HCT116 (cell line): ENCODE measurements around the gene CERS5. TPM values are rescaled to one million over a fixed set of nuclear protein-coding genes. Genes with fewer than 3 reads are reported as not detected.
A peak's percentile ranks its signal among the peaks of the same experiment; 100 is the strongest.

ENCODE experiments used
- ATAC-seq: fragments of 200-7000 bp; cut with Tn5 transposase; 2 replicates; pipeline ENCODE4 v1.9.1; 2020; ENCODE audit warnings: mild to moderate bottlenecking, moderate library complexity
- BruUV-seq: library from RNA; stranded (reverse); fragments of 400-500 nt; replicated peaks from 2 replicates; lab custom pipeline; 2021; lab: Mats Ljungman, UMichigan
- CTCF ChIA-PET: fragments of 300-600 bp; sonication (Branson Sonifier 250); formaldehyde crosslinking; loops from one replicate; lab custom pipeline; 2021; ENCODE audit warnings: antibody characterized with exemption; lab: Charles Lee
- POLR2A ChIA-PET: fragments of 300-600, 350-600 bp; sonication (Branson Sonifier 250); formaldehyde crosslinking; loops from one replicate; lab custom pipeline; 2021; ENCODE audit warnings: antibody characterized with exemption; lab: Charles Lee
- RAD21 ChIA-PET, 2 experiments: fragments of 300-600 bp; sonication (Branson Sonifier 250); formaldehyde crosslinking; loops; one replicate each; lab custom pipeline; 2023; ENCODE audit warnings: low total read pairs in 2 of 2; ENCODE audit not compliant: uncharacterized antibody in 2 of 2, unreplicated experiment in 2 of 2, low non-redundant PET in 1 of 2; lab: Charles Lee
- DNase-seq: peaks from one replicate; pipeline ENCODE4 v3.0.0-alpha.2; 2010; ENCODE audit warnings: low read depth, low spot score
- H2AFZ ChIP-seq: fragments of 200-600 bp; shearing (Covaris generic), sonication (generic); 2 replicates; pipeline ENCODE4 v1.6.1; 2017; ENCODE audit warnings: low read depth, mixed run types, mixed read lengths, antibody characterized with exemption, low read length; ENCODE audit not compliant: poor library complexity, severe bottlenecking
- H3K27ac ChIP-seq: 2 replicates; pipeline ENCODE4 v1.5.1; 2012; ENCODE audit warnings: low read depth, low read length
- H3K27me3 ChIP-seq: fragments of 200-600 bp; sonication (generic); 2 replicates; pipeline ENCODE4 v1.6.1; 2016; ENCODE audit warnings: mixed run types, low read length, mixed read lengths; ENCODE audit not compliant: insufficient read depth
- H3K36me3 ChIP-seq, 2 experiments: fragments of 200-500 bp in 1 of 2; fragments of 200-600 bp in 1 of 2; sonication (Bioruptor generic) in 1 of 2; sonication (generic) in 1 of 2; 2 replicates each; pipeline versions ENCODE4 v1.5.1 to v1.6.1; 2014 to 2016; ENCODE audit warnings: low read length in 2 of 2, inconsistent platforms in 1 of 2, mixed read lengths in 1 of 2, mixed run types in 1 of 2; ENCODE audit not compliant: insufficient read depth in 2 of 2, control insufficient read depth in 1 of 2
- H3K4me1 ChIP-seq, 2 experiments: fragments of 200-600 bp in 1 of 2; sonication (generic) in 1 of 2; 2 replicates each; pipeline versions ENCODE4 v1.5.1 to v1.6.1; 2012 to 2017; ENCODE audit warnings: low read length in 2 of 2, inconsistent platforms in 1 of 2, mild to moderate bottlenecking in 1 of 2, mixed read lengths in 1 of 2, mixed run types in 1 of 2, moderate library complexity in 1 of 2; ENCODE audit not compliant: insufficient read depth in 2 of 2, control insufficient read depth in 1 of 2
- H3K4me2 ChIP-seq: fragments of 200-600 bp; sonication (generic); 2 replicates; pipeline ENCODE4 v1.6.1; 2017; ENCODE audit warnings: mixed run types, low read length, mixed read lengths
- H3K4me3 ChIP-seq, 2 experiments: fragments of 200-600 bp in 1 of 2; sonication (generic) in 1 of 2; replicated peaks in 1 of 2; 2 replicates each; pipeline ENCODE4 v1.5.1; 2011 to 2016; ENCODE audit warnings: low read length in 2 of 2, control low read depth in 1 of 2, low read depth in 1 of 2, mild to moderate bottlenecking in 1 of 2, mixed read lengths in 1 of 2, mixed run types in 1 of 2
- H3K79me2 ChIP-seq: fragments of 200-600 bp; sonication (generic); 2 replicates; pipeline ENCODE4 v1.6.1; 2017; ENCODE audit warnings: mild to moderate bottlenecking, mixed run types, low read length, moderate library complexity, mixed read lengths; ENCODE audit not compliant: insufficient read depth
- H3K9ac ChIP-seq: fragments of 200-600 bp; sonication (generic); 2 replicates; pipeline ENCODE4 v1.6.1; 2016; ENCODE audit warnings: low read length, mixed read lengths
- H3K9me2 ChIP-seq: fragments of 200-600 bp; sonication (generic), shearing (Covaris generic); 2 replicates; pipeline ENCODE4 v1.6.1; 2017; ENCODE audit warnings: mixed run types, mild to moderate bottlenecking, moderate library complexity; ENCODE audit not compliant: insufficient read depth
- H3K9me3 ChIP-seq, 2 experiments: fragments of 200-500 bp in 1 of 2; fragments of 200-600 bp in 1 of 2; sonication (Bioruptor generic) in 1 of 2; sonication (generic) in 1 of 2; 2 replicates each; pipeline ENCODE4 v1.6.1; 2014 to 2017; ENCODE audit warnings: low read length in 2 of 2, mixed read lengths in 2 of 2, inconsistent platforms in 1 of 2, low read depth in 1 of 2, mild to moderate bottlenecking in 1 of 2, mixed run types in 1 of 2, moderate library complexity in 1 of 2; ENCODE audit not compliant: control insufficient read depth in 1 of 2, insufficient read depth in 1 of 2
- H4K20me1 ChIP-seq: fragments of 200-600 bp; sonication (generic), shearing (Covaris generic); 2 replicates; pipeline ENCODE4 v1.6.1; 2017; ENCODE audit warnings: mixed run types, mild to moderate bottlenecking, moderate library complexity; ENCODE audit not compliant: insufficient read depth
- CTCF ChIP-seq, 3 experiments: fragments of 200-600 bp in 1 of 3; sonication (generic) in 1 of 3; IDR thresholded peaks in 2 of 3; conservative IDR thresholded peaks in 1 of 3; 2 replicates each; pipeline ENCODE4 v1.5.1; 2012 to 2017; ENCODE audit warnings: low read depth in 2 of 3, low read length in 2 of 3, antibody characterized with exemption in 1 of 3, borderline replicate concordance in 1 of 3, control low read depth in 1 of 3, mild to moderate bottlenecking in 1 of 3, mixed read lengths in 1 of 3, mixed run types in 1 of 3, moderate library complexity in 1 of 3; ENCODE audit not compliant: insufficient read depth in 1 of 3
- EGR1 ChIP-seq: IDR thresholded peaks from 2 replicates; pipeline ENCODE4 v1.6.1; 2012; ENCODE audit warnings: low read depth
- EZH2 ChIP-seq: fragments of 200-600 bp; sonication (generic); IDR thresholded peaks from 2 replicates; pipeline ENCODE4 v1.6.1; 2017; ENCODE audit warnings: antibody characterized with exemption, mixed run types
- REST ChIP-seq: IDR thresholded peaks from 2 replicates; pipeline ENCODE4 v1.6.1; 2012; ENCODE audit warnings: low read depth
- SIN3A ChIP-seq: IDR thresholded peaks from 2 replicates; pipeline ENCODE4 v1.6.1; 2012; ENCODE audit warnings: low read depth
- TCF7L2 ChIP-seq: IDR thresholded peaks from 2 replicates; pipeline ENCODE4 v1.7.0; 2011; ENCODE audit warnings: borderline replicate concordance, inconsistent platforms; ENCODE audit not compliant: insufficient read depth, insufficient read length; ENCODE audit errors: extremely low read depth
- intact Hi-C: fragments of 100-400 bp; cut with micrococcal nuclease; formaldehyde crosslinking; loops from 2 replicates; pipeline ENCODE4 v1.10.0; 2022
- total RNA-seq: library from RNA; stranded (reverse); gene quantifications from one replicate; pipeline ENCODE4 v1.2.1, GENCODE V29; 2021; ENCODE audit not compliant: unreplicated experiment

Gene CERS5
- total RNA-seq, 1 experiment from 2014 or later: 33.4 TPM

- H3K9ac ChIP-seq: peak overlapping the region; percentile 33
- peak overlapping the region; percentile 21 for H3K27ac ChIP-seq
- no peaks in the 10 kb centered on the region for H3K9me3 ChIP-seq
- no peak for ATAC-seq
- H3K4me1 ChIP-seq: peaks cover 20 to 22% of the 10 kb centered on the region in 2 experiments
- intact Hi-C loops: loop anchor here (2.0 to 5.0 kb wide), 2 partner anchors 57 to 202 kb away; partner anchors contain the start of gene CERS5
- ChIA-PET CTCF (interaction anchor here (0.8 to 3.8 kb wide), 16 partner anchors 9 to 625 kb away, joined by 3 to 33 read pairs (median 6); partner anchors contain the start of genes CERS5 and SMARCD1), RAD21 (no interaction called here), POLR2A (interaction anchor here (2.8 kb wide), 1 partner anchor 26 kb away, joined by 20 read pairs; the partner anchor contains the start of gene SMARCD1)
- peaks cover 24% of the 10 kb centered on the region for H3K79me2 ChIP-seq
- TF ChIP-seq REST: no peak
- TF ChIP-seq CTCF (IDR thresholded peaks at IDR 0.05 in 2 of 3, conservative IDR thresholded peaks at IDR 0.05 in 1 of 3; ENCODE audit: borderline replicate concordance in 1 of 3, insufficient read depth in 1 of 3, low read depth in 2 of 3, low read length in 2 of 3): no peak
- TF ChIP-seq EZH2: no peak
- TF ChIP-seq TCF7L2: no peak
- TF ChIP-seq SIN3A: no peak
- TF ChIP-seq EGR1: no peak
- H3K4me2 ChIP-seq: peak overlapping the region; percentile 64
- no peaks in the 10 kb centered on the region for H3K9me2 ChIP-seq
- H3K36me3 ChIP-seq: no peaks in the 10 kb centered on the region
- 0 out of 4 replicates have a peak overlapping the region, but pooled peaks of 1 of the 2 experiments have one; percentile 36 for H3K4me3 ChIP-seq
- H2AFZ ChIP-seq: no peak overlapping the region
- no TSS peak for BruUV-seq
- no peaks in the 10 kb centered on the region for H4K20me1 ChIP-seq
- H3K27me3 ChIP-seq: no peaks in the 10 kb centered on the region
- DNase-seq: no peak
These were observed 56.9 kb downstream of the CERS5 start for GRCh38 chr12:50110127-50110761.
